H1 (cell line): Measurements from ENCODE around the gene LCMT1. TPM values are rescaled to one million over a fixed set of nuclear protein-coding genes. Genes with fewer than 3 reads are reported as not detected.

Experiments
- CTCF ChIA-PET: fragments of 300-600 bp; sonication (Branson Sonifier 250); formaldehyde crosslinking; loops from one replicate; lab custom pipeline; 2021; ENCODE audit not compliant: partially characterized antibody; lab: Charles Lee
- POLR2A ChIA-PET: fragments of 300-600 bp; sonication (Branson Sonifier 250); formaldehyde crosslinking; loops from one replicate; lab custom pipeline; 2021; ENCODE audit warnings: inconsistent platforms; ENCODE audit not compliant: partially characterized antibody; lab: Charles Lee
- DNase-seq, 2 experiments: peaks; one replicate each; pipeline versions ENCODE4 v3.0.0 to v3.0.0-alpha.2; 2010 to 2022; ENCODE audit warnings: low spot score in 2 of 2, low read depth in 1 of 2, mixed read lengths in 1 of 2
- FAIRE-seq: peaks from 2 replicates; lab custom pipeline; 2011; peaks lifted over from hg19 to GRCh38; lab: Jason Lieb, UNC
- H2AFZ ChIP-seq: 2 replicates; pipeline ENCODE4 v1.8.1; 2012; ENCODE audit warnings: low read length, inconsistent platforms
- H2AK5ac ChIP-seq: 2 replicates; pipeline ENCODE4 v1.6.1; 2013; ENCODE audit warnings: low read depth, low read length
- H2BK120ac ChIP-seq: replicated peaks from 2 replicates; pipeline ENCODE3; 2013; ENCODE audit warnings: low read depth, low read length, inconsistent platforms
- H2BK12ac ChIP-seq: 2 replicates; pipeline ENCODE4 v1.6.1; 2013; ENCODE audit warnings: low read depth, low read length
- H2BK15ac ChIP-seq: 2 replicates; pipeline ENCODE4 v1.6.1; 2013; ENCODE audit warnings: low read length
- H2BK20ac ChIP-seq: 2 replicates; pipeline ENCODE4 v1.6.1; 2013; ENCODE audit warnings: low read length
- H2BK5ac ChIP-seq: 2 replicates; pipeline ENCODE4 v1.6.1; 2013; ENCODE audit warnings: low read depth, low read length
- H3K14ac ChIP-seq: 2 replicates; pipeline ENCODE4 v1.6.1; 2013; ENCODE audit warnings: inconsistent platforms; ENCODE audit not compliant: insufficient read length
- H3K18ac ChIP-seq: 2 replicates; pipeline ENCODE4 v1.6.1; 2013; ENCODE audit warnings: low read length; ENCODE audit errors: extremely low read depth
- H3K23ac ChIP-seq: 2 replicates; pipeline ENCODE4 v1.6.1; 2013; ENCODE audit warnings: inconsistent platforms; ENCODE audit not compliant: insufficient read length
- H3K23me2 ChIP-seq: 2 replicates; pipeline ENCODE4 v1.6.1; 2013; ENCODE audit warnings: low read depth, low read length
- H3K27ac ChIP-seq: 2 replicates; pipeline ENCODE4 v1.6.1; 2011; ENCODE audit warnings: low read depth, low read length, inconsistent platforms
- H3K27me3 ChIP-seq, 4 experiments: replicated peaks in 1 of 4; 1 replicate in 1 of 4; 2 replicates in 3 of 4; pipeline versions ENCODE4 v1.6.1 to v1.8.1; 2011 to 2013; ENCODE audit warnings: low read length in 3 of 4, mild to moderate bottlenecking in 3 of 4, inconsistent platforms in 2 of 4, mixed read lengths in 2 of 4, moderate library complexity in 1 of 4; ENCODE audit not compliant: control insufficient read depth in 3 of 4, insufficient read depth in 3 of 4; ENCODE audit errors: extremely low read depth in 1 of 4
- H3K36me3 ChIP-seq, 4 experiments: 2 replicates each; pipeline versions ENCODE4 v1.6.1 to v1.8.1; 2011 to 2013; ENCODE audit warnings: mild to moderate bottlenecking in 4 of 4, low read length in 3 of 4, moderate library complexity in 2 of 4, control low read depth in 1 of 4, inconsistent platforms in 1 of 4; ENCODE audit not compliant: insufficient read depth in 4 of 4, control insufficient read depth in 2 of 4
- H3K4ac ChIP-seq: replicated peaks from 2 replicates; pipeline ENCODE3; 2013; ENCODE audit warnings: low read length, low read depth, mixed read lengths, inconsistent platforms; ENCODE audit not compliant: insufficient read length
- H3K4me1 ChIP-seq, 4 experiments: replicated peaks in 1 of 4; 1 replicate in 1 of 4; 2 replicates in 3 of 4; pipeline versions ENCODE4 v1.6.1 to v1.8.1; 2011 to 2013; ENCODE audit warnings: low read length in 3 of 4, inconsistent platforms in 2 of 4, mixed read lengths in 1 of 4; ENCODE audit not compliant: insufficient read depth in 4 of 4, control insufficient read depth in 3 of 4
- H3K4me2 ChIP-seq, 2 experiments: 2 replicates each; pipeline versions ENCODE4 v1.6.1 to v1.8.1; 2011 to 2013; ENCODE audit warnings: low read depth in 2 of 2, low read length in 2 of 2, control low read depth in 1 of 2, inconsistent platforms in 1 of 2, mild to moderate bottlenecking in 1 of 2; ENCODE audit not compliant: insufficient read depth in 1 of 2
- H3K4me3 ChIP-seq, 4 experiments: fragments of 200-600, 300-600 bp in 1 of 4; sonication (generic), shearing (Covaris generic), sonication (Bioruptor Twin) in 1 of 4; 2 replicates each; pipeline versions ENCODE4 v1.5.1 to v1.8.1; 2011 to 2016; ENCODE audit warnings: low read length in 4 of 4, low read depth in 3 of 4, control low read depth in 2 of 4, inconsistent platforms in 2 of 4, mild to moderate bottlenecking in 2 of 4, mixed read lengths in 1 of 4, moderate library complexity in 1 of 4; ENCODE audit not compliant: insufficient read depth in 2 of 4; ENCODE audit errors: extremely low read depth in 1 of 4
- H3K56ac ChIP-seq: replicated peaks from 2 replicates; pipeline ENCODE3; 2013; ENCODE audit warnings: low read depth, mild to moderate bottlenecking, mixed read lengths, low read length, inconsistent platforms; ENCODE audit not compliant: insufficient read length
- H3K79me1 ChIP-seq: 2 replicates; pipeline ENCODE4 v1.6.1; 2013; ENCODE audit warnings: low read depth, low read length, control low read depth
- H3K79me2 ChIP-seq, 2 experiments: 2 replicates each; pipeline versions ENCODE4 v1.6.1 to v1.8.1; 2012 to 2013; ENCODE audit warnings: low read length in 2 of 2, mild to moderate bottlenecking in 2 of 2, inconsistent platforms in 1 of 2; ENCODE audit not compliant: insufficient read depth in 2 of 2, control insufficient read depth in 1 of 2
- H3K9ac ChIP-seq, 4 experiments: replicated peaks in 1 of 4; 1 replicate in 1 of 4; 2 replicates in 3 of 4; pipeline versions ENCODE4 v1.6.1 to v1.8.1; 2011 to 2013; ENCODE audit warnings: low read depth in 3 of 4, low read length in 3 of 4, control low read depth in 2 of 4, mild to moderate bottlenecking in 2 of 4, moderate library complexity in 2 of 4, inconsistent platforms in 1 of 4; ENCODE audit errors: extremely low read depth in 1 of 4
- H3K9me3 ChIP-seq, 2 experiments: 2 replicates each; pipeline versions ENCODE4 v1.6.1 to v1.8.1; 2012 to 2013; ENCODE audit warnings: mild to moderate bottlenecking in 2 of 2, moderate library complexity in 2 of 2, control low read depth in 1 of 2, inconsistent platforms in 1 of 2, low read depth in 1 of 2, low read length in 1 of 2, mixed read lengths in 1 of 2; ENCODE audit not compliant: insufficient read depth in 2 of 2
- H4K20me1 ChIP-seq, 2 experiments: replicated peaks in 1 of 2; 2 replicates each; pipeline versions ENCODE3 to v1.8.1; 2011 to 2013; ENCODE audit warnings: inconsistent platforms in 2 of 2, low read length in 2 of 2, mild to moderate bottlenecking in 1 of 2; ENCODE audit not compliant: insufficient read depth in 2 of 2, control insufficient read depth in 1 of 2
- H4K5ac ChIP-seq: 2 replicates; pipeline ENCODE4 v1.6.1; 2013; ENCODE audit warnings: low read length, low read depth, mixed read lengths, inconsistent platforms; ENCODE audit not compliant: insufficient read length
- H4K8ac ChIP-seq: 2 replicates; pipeline ENCODE4 v1.8.0; 2013; ENCODE audit warnings: mild to moderate bottlenecking, moderate library complexity, low read length, inconsistent platforms; ENCODE audit not compliant: insufficient read depth; ENCODE audit errors: extremely low read depth
- H4K91ac ChIP-seq: replicated peaks from 2 replicates; pipeline ENCODE3; 2013; ENCODE audit warnings: low read length, mixed read lengths, inconsistent platforms; ENCODE audit not compliant: insufficient read length
- BCL11A ChIP-seq, 2 experiments: IDR thresholded peaks; one replicate each; pipeline ENCODE4 v1.6.1; 2011; ENCODE audit warnings: low read depth in 2 of 2, low read length in 2 of 2, mild to moderate bottlenecking in 2 of 2
- CHD1 ChIP-seq: IDR thresholded peaks from 2 replicates; pipeline ENCODE4 v1.6.1; 2012; ENCODE audit warnings: low read depth, low read length, improper control_type of control experiment
- POLR2AphosphoS5 ChIP-seq: IDR thresholded peaks from 2 replicates; pipeline ENCODE4 v1.6.1; 2011; ENCODE audit warnings: low read depth, low read length
- RBBP5 ChIP-seq: IDR thresholded peaks from 2 replicates; pipeline ENCODE4 v1.7.1; 2012; ENCODE audit warnings: low read depth, mild to moderate bottlenecking, inconsistent platforms, low read length, moderate library complexity, borderline replicate concordance
- RXRA ChIP-seq: IDR thresholded peaks from 2 replicates; pipeline ENCODE4 v1.6.1; 2011; ENCODE audit warnings: low read depth, mild to moderate bottlenecking, low read length, moderate library complexity; ENCODE audit not compliant: insufficient read depth
- WGBS, 2 experiments: shearing (Covaris generic) in 1 of 2; methylation state at CpG; one replicate each; pipeline versions ENCODE4 v1.1.6 to v1.1.7; 2013 to 2015; ENCODE audit warnings: low lambda C conversion rate in 2 of 2, mixed read lengths in 2 of 2, inconsistent platforms in 1 of 2, low coverage in 1 of 2, missing lambda C conversion rate in 1 of 2; ENCODE audit not compliant: insufficient replicate concordance in 2 of 2, insufficient coverage in 1 of 2, insufficient read length in 1 of 2; ENCODE audit errors: extremely low coverage in 1 of 2, missing lambda C conversion rate in 1 of 2; 5-methylcytosine and 5-hydroxymethylcytosine counted together
- polyA plus RNA-seq, 7 experiments: library from polyadenylated mRNA; depleted of rRNA in 3 of 7; stranded (reverse) in 5 of 7; unstranded in 2 of 7; fragments of >200 nt in 5 of 7; fragments of 200-250 nt in 2 of 7; gene quantifications; 1 replicate in 5 of 7; 2 replicates in 1 of 7; 4 replicates in 1 of 7; pipeline versions ENCODE4 v1.2.1 to v1.2.3, GENCODE V29; 2011 to 2013; ENCODE audit warnings: missing spikeins in 2 of 7, mixed read lengths in 2 of 7
- total RNA-seq: library from RNA; stranded (reverse); fragmentation: NEBNext Ultra II Directional; extraction: Animal tissue kit (Norgen Biotek cat#: 25700); gene quantifications from 2 replicates; pipeline ENCODE4 v1.2.1, GENCODE V29; 2021
- TF ChIP-seq, protein P1 (sequence below): IDR thresholded peaks from 2 replicates; pipeline ENCODE4 v1.6.1; 2012; ENCODE audit warnings: inconsistent platforms

LCMT1 gene
- total and polyA plus RNA-seq, 2 of the 8 experiments (the other 6 are each of a cell fraction or from before 2014, with no cell fraction given), result 61.0 to 80.8 TPM

- Histone ChIP-seq H3K18ac (no peak overlapping the region), H3K23ac (no peak overlapping the region), H4K5ac (no peak overlapping the region), H3K79me2 (no peaks in the 10 kb centered on the region), H2BK20ac (no peak overlapping the region), H3K36me3 (peaks cover 5 to 57% (median 37%) of the 10 kb centered on the region in 4 experiments), H2BK12ac (no peak overlapping the region), H3K27me3 (no peaks in the 10 kb centered on the region), H3K4me3 (no peak overlapping the region), H3K9ac (no peak overlapping the region), H3K4ac (no peak overlapping the region), H3K14ac (no peak overlapping the region), H3K4me1 (no peaks in the 10 kb centered on the region), H3K9me3 (no peaks in the 10 kb centered on the region), H3K23me2 (no peaks in the 10 kb centered on the region), H2AK5ac (no peak overlapping the region), H2BK5ac (no peak overlapping the region), H4K20me1 (peaks cover 0 to 1% of the 10 kb centered on the region in 2 experiments), H4K91ac (no peak overlapping the region), H4K8ac (no peak overlapping the region), H3K27ac (no peak overlapping the region), H2BK120ac (no peak overlapping the region), H2AFZ (no peak overlapping the region), H3K4me2 (no peak overlapping the region), H2BK15ac (no peak overlapping the region), H3K79me1 (no peaks in the 10 kb centered on the region), H3K56ac (no peak overlapping the region)
- TF ChIP-seq POLR2AphosphoS5 (no peak), RBBP5 (no peak), BCL11A (IDR thresholded peaks at IDR 0.05; ENCODE audit: low read depth in 2 of 2, low read length in 2 of 2) (no peak), CHD1 (no peak), RXRA (no peak)
- TF ChIP-seq, protein P1, sequence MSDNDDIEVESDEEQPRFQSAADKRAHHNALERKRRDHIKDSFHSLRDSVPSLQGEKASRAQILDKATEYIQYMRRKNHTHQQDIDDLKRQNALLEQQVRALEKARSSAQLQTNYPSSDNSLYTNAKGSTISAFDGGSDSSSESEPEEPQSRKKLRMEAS, result no peak
- 96% methylated on average over 1 of the region's 1 CpG; no CpG with 5 or more reads in 1 of the 2 experiments for WGBS, 2 experiments
- ChIA-PET CTCF (interaction anchor here (0.9 to 1.5 kb wide), 3 partner anchors 11 to 61 kb away, joined by 3 to 7 read pairs (median 4); no protein-coding TSS in a partner anchor), POLR2A (no interaction called here)
- DNase-seq (no peak), FAIRE-seq (no peak)
These were observed 52.1 kb downstream of the LCMT1 start for GRCh38 chr16:25163683-25164082.
